ENCODE results near the gene PBX1. TPM values are rescaled to one million over a fixed set of nuclear protein-coding genes. Genes with fewer than 3 reads are reported as not detected.

The PBX1 gene
- total RNA-seq, 1 donor from 2014 or later, result not detected

- H3K4me3 Mint-ChIP-seq, result no peak overlapping the region
- DNase-seq (ENCODE audit: low spot score), result no peak
- H3K9me3 Mint-ChIP-seq, result no peaks in the 10 kb centered on the region
- H3K27me3 Mint-ChIP-seq (ENCODE audit: insufficient read depth), result peaks cover 2% of the 10 kb centered on the region
- H3K36me3 Mint-ChIP-seq (ENCODE audit: low read depth), result no peaks in the 10 kb centered on the region
- intact Hi-C loops (cut with micrococcal nuclease), result no loop called here
- H3K4me1 Mint-ChIP-seq (ENCODE audit: low read depth), result no peaks in the 10 kb centered on the region
- no peak overlapping the region for H3K27ac Mint-ChIP-seq
Observed at GRCh38 chr1:164733734-164734133, 174.8 kb downstream of the PBX1 start.

- Mint-ChIP-seq H3K36me3 (ENCODE audit: low read depth) (no peaks in the 10 kb centered on the region), H3K27ac (no peak overlapping the region), H3K9me3 (no peaks in the 10 kb centered on the region), H3K4me3 (no peak overlapping the region), H3K27me3 (ENCODE audit: insufficient read depth) (no peaks in the 10 kb centered on the region), H3K4me1 (ENCODE audit: low read depth) (no peaks in the 10 kb centered on the region)
- intact Hi-C loops (cut with micrococcal nuclease), result no loop called here
- no peak for DNase-seq (ENCODE audit: low spot score)
Observed at GRCh38 chr1:164735315-164736052, 176.5 kb downstream of the PBX1 start.

- no peaks in the 10 kb centered on the region for H3K36me3 Mint-ChIP-seq (ENCODE audit: low read depth)
- H3K4me3 Mint-ChIP-seq, result no peak overlapping the region
- no peaks in the 10 kb centered on the region for H3K4me1 Mint-ChIP-seq (ENCODE audit: low read depth)
- H3K9me3 Mint-ChIP-seq, result no peaks in the 10 kb centered on the region
- H3K27ac Mint-ChIP-seq, result no peak overlapping the region
- intact Hi-C loops (cut with micrococcal nuclease), result no loop called here
- H3K27me3 Mint-ChIP-seq (ENCODE audit: insufficient read depth), result no peaks in the 10 kb centered on the region
- DNase-seq (ENCODE audit: low spot score), result no peak
Observed at GRCh38 chr1:164736137-164736536, 177.2 kb downstream of the PBX1 start.

GRCh38 chr1:164739189-164739588, 180.2 kb downstream of the PBX1 start:
- H3K27me3 Mint-ChIP-seq (ENCODE audit: insufficient read depth), result no peaks in the 10 kb centered on the region
- no peak for DNase-seq (ENCODE audit: low spot score)
- no peak overlapping the region for H3K4me3 Mint-ChIP-seq
- H3K4me1 Mint-ChIP-seq (ENCODE audit: low read depth), result no peaks in the 10 kb centered on the region
- H3K9me3 Mint-ChIP-seq, result no peaks in the 10 kb centered on the region
- H3K36me3 Mint-ChIP-seq (ENCODE audit: low read depth), result no peaks in the 10 kb centered on the region
- no peak overlapping the region for H3K27ac Mint-ChIP-seq
- intact Hi-C loops (cut with micrococcal nuclease), result no loop called here

- H3K4me1 Mint-ChIP-seq (ENCODE audit: low read depth), result no peaks in the 10 kb centered on the region
- DNase-seq (ENCODE audit: low spot score), result no peak
- no peak overlapping the region for H3K4me3 Mint-ChIP-seq
- H3K36me3 Mint-ChIP-seq (ENCODE audit: low read depth), result no peaks in the 10 kb centered on the region
- no peak overlapping the region for H3K27ac Mint-ChIP-seq
- intact Hi-C loops (cut with micrococcal nuclease), result no loop called here
- H3K9me3 Mint-ChIP-seq, result no peaks in the 10 kb centered on the region
- no peaks in the 10 kb centered on the region for H3K27me3 Mint-ChIP-seq (ENCODE audit: insufficient read depth)
Observed at GRCh38 chr1:164740000-164740526, 181.1 kb downstream of the PBX1 start.

- no peak for DNase-seq (ENCODE audit: low spot score)
- H3K36me3 Mint-ChIP-seq (ENCODE audit: low read depth), result no peaks in the 10 kb centered on the region
- no peaks in the 10 kb centered on the region for H3K9me3 Mint-ChIP-seq
- intact Hi-C loops (cut with micrococcal nuclease), result no loop called here
- H3K4me1 Mint-ChIP-seq (ENCODE audit: low read depth), result no peaks in the 10 kb centered on the region
- no peaks in the 10 kb centered on the region for H3K27me3 Mint-ChIP-seq (ENCODE audit: insufficient read depth)
- no peak overlapping the region for H3K4me3 Mint-ChIP-seq
- H3K27ac Mint-ChIP-seq, result no peak overlapping the region
Observed at GRCh38 chr1:164742745-164743144, 183.8 kb downstream of the PBX1 start.

- Mint-ChIP-seq H3K27ac (no peak overlapping the region), H3K36me3 (ENCODE audit: low read depth) (no peaks in the 10 kb centered on the region), H3K27me3 (ENCODE audit: insufficient read depth) (no peaks in the 10 kb centered on the region), H3K9me3 (no peaks in the 10 kb centered on the region), H3K4me3 (no peak overlapping the region), H3K4me1 (ENCODE audit: low read depth) (no peaks in the 10 kb centered on the region)
- intact Hi-C loops (cut with micrococcal nuclease), result no loop called here
- no peak for DNase-seq (ENCODE audit: low spot score)
Observed at GRCh38 chr1:164743976-164744375, 185.0 kb downstream of the PBX1 start.

- no peak overlapping the region for H3K27ac Mint-ChIP-seq
- DNase-seq (ENCODE audit: low spot score), result no peak
- no peaks in the 10 kb centered on the region for H3K27me3 Mint-ChIP-seq (ENCODE audit: insufficient read depth)
- intact Hi-C loops (cut with micrococcal nuclease), result no loop called here
- H3K4me3 Mint-ChIP-seq, result no peak overlapping the region
- no peaks in the 10 kb centered on the region for H3K9me3 Mint-ChIP-seq
- no peaks in the 10 kb centered on the region for H3K4me1 Mint-ChIP-seq (ENCODE audit: low read depth)
- no peaks in the 10 kb centered on the region for H3K36me3 Mint-ChIP-seq (ENCODE audit: low read depth)
Observed at GRCh38 chr1:164745736-164746135, 186.8 kb downstream of the PBX1 start.

GRCh38 chr1:164746632-164747031, 187.6 kb downstream of the PBX1 start:
- Mint-ChIP-seq H3K4me1 (ENCODE audit: low read depth) (no peaks in the 10 kb centered on the region), H3K9me3 (no peaks in the 10 kb centered on the region), H3K27me3 (ENCODE audit: insufficient read depth) (no peaks in the 10 kb centered on the region), H3K4me3 (no peak overlapping the region), H3K36me3 (ENCODE audit: low read depth) (no peaks in the 10 kb centered on the region), H3K27ac (no peak overlapping the region)
- intact Hi-C loops (cut with micrococcal nuclease), result no loop called here
- DNase-seq (ENCODE audit: low spot score), result no peak

- H3K36me3 Mint-ChIP-seq (ENCODE audit: low read depth), result no peaks in the 10 kb centered on the region
- no peak for DNase-seq (ENCODE audit: low spot score)
- H3K4me3 Mint-ChIP-seq, result no peak overlapping the region
- H3K4me1 Mint-ChIP-seq (ENCODE audit: low read depth), result no peaks in the 10 kb centered on the region
- H3K27ac Mint-ChIP-seq, result no peak overlapping the region
- H3K27me3 Mint-ChIP-seq (ENCODE audit: insufficient read depth), result no peaks in the 10 kb centered on the region
- intact Hi-C loops (cut with micrococcal nuclease), result no loop called here
- H3K9me3 Mint-ChIP-seq, result no peaks in the 10 kb centered on the region
Observed at GRCh38 chr1:164748253-164748899, 189.4 kb downstream of the PBX1 start.

GRCh38 chr1:164753521-164754077, 194.6 kb downstream of the PBX1 start:
- no peak overlapping the region for H3K4me3 Mint-ChIP-seq
- intact Hi-C loops (cut with micrococcal nuclease), result no loop called here
- DNase-seq (ENCODE audit: low spot score), result no peak
- H3K36me3 Mint-ChIP-seq (ENCODE audit: low read depth), result no peaks in the 10 kb centered on the region
- H3K4me1 Mint-ChIP-seq (ENCODE audit: low read depth), result no peaks in the 10 kb centered on the region
- H3K27ac Mint-ChIP-seq, result no peak overlapping the region
- H3K9me3 Mint-ChIP-seq, result no peaks in the 10 kb centered on the region
- no peaks in the 10 kb centered on the region for H3K27me3 Mint-ChIP-seq (ENCODE audit: insufficient read depth)

GRCh38 chr1:164754088-164754600, 195.2 kb downstream of the PBX1 start:
- no peak overlapping the region for H3K27ac Mint-ChIP-seq
- no peaks in the 10 kb centered on the region for H3K4me1 Mint-ChIP-seq (ENCODE audit: low read depth)
- no peak for DNase-seq (ENCODE audit: low spot score)
- no peaks in the 10 kb centered on the region for H3K9me3 Mint-ChIP-seq
- no peaks in the 10 kb centered on the region for H3K27me3 Mint-ChIP-seq (ENCODE audit: insufficient read depth)
- intact Hi-C loops (cut with micrococcal nuclease), result no loop called here
- no peaks in the 10 kb centered on the region for H3K36me3 Mint-ChIP-seq (ENCODE audit: low read depth)
- H3K4me3 Mint-ChIP-seq, result no peak overlapping the region

- Mint-ChIP-seq H3K27ac (no peak overlapping the region), H3K4me3 (no peak overlapping the region), H3K9me3 (no peaks in the 10 kb centered on the region), H3K36me3 (ENCODE audit: low read depth) (no peaks in the 10 kb centered on the region), H3K27me3 (ENCODE audit: insufficient read depth) (no peaks in the 10 kb centered on the region), H3K4me1 (ENCODE audit: low read depth) (no peaks in the 10 kb centered on the region)
- DNase-seq (ENCODE audit: low spot score), result no peak
- intact Hi-C loops (cut with micrococcal nuclease), result no loop called here
Observed at GRCh38 chr1:164755690-164756089, 196.7 kb downstream of the PBX1 start.
